Nephron (organoid): ENCODE measurements around the gene ICAM5.

Experiments
- H3K27ac Mint-ChIP-seq, 3 experiments: 2 replicates each; pipeline ENCODE4 v1.8.0; 2020; ENCODE audit warnings: mixed read lengths in 3 of 3, mild to moderate bottlenecking in 2 of 3, moderate library complexity in 1 of 3
- H3K27me3 Mint-ChIP-seq: 2 replicates; pipeline ENCODE4 v1.8.0; 2021; ENCODE audit warnings: low read depth, mild to moderate bottlenecking, moderate library complexity, mixed read lengths
- H3K36me3 Mint-ChIP-seq: 2 replicates; pipeline ENCODE4 v1.8.0; 2020; ENCODE audit warnings: low read depth, mixed read lengths
- H3K4me1 Mint-ChIP-seq: 2 replicates; pipeline ENCODE4 v1.8.0; 2020; ENCODE audit warnings: mixed read lengths
- H3K4me3 Mint-ChIP-seq, 3 experiments: 2 replicates each; pipeline ENCODE4 v1.8.0; 2020; ENCODE audit warnings: mild to moderate bottlenecking in 3 of 3, mixed read lengths in 3 of 3, moderate library complexity in 2 of 3
- H3K9me3 Mint-ChIP-seq: 2 replicates; pipeline ENCODE4 v1.8.0; 2020; ENCODE audit warnings: mixed read lengths
- CTCF ChIP-seq, 3 experiments: fragments of 200-600 bp; sonication (generic); IDR thresholded peaks; one replicate each; pipeline ENCODE4 v1.5.0; 2021; ENCODE audit warnings: antibody characterized with exemption in 3 of 3; ENCODE audit not compliant: unreplicated experiment in 3 of 3

The ICAM5 gene

GRCh38 chr19:10283301-10284064 is 6.3 kb upstream of the ICAM5 start:
- Mint-ChIP-seq H3K27ac (no peak overlapping the region), H3K4me3 (no peak overlapping the region), H3K27me3 (peaks cover 49% of the 10 kb centered on the region), H3K4me1 (peaks cover 9% of the 10 kb centered on the region), H3K36me3 (peaks cover 6% of the 10 kb centered on the region), H3K9me3 (no peaks in the 10 kb centered on the region)
- no peak for TF ChIP-seq CTCF (IDR thresholded peaks at IDR 0.05; ENCODE audit: unreplicated experiment in 3 of 3)

- Mint-ChIP-seq H3K36me3 (peaks cover 6% of the 10 kb centered on the region), H3K27ac (no peak overlapping the region), H3K4me3 (no peak overlapping the region), H3K9me3 (no peaks in the 10 kb centered on the region), H3K4me1 (peaks cover 14% of the 10 kb centered on the region), H3K27me3 (peaks cover 53% of the 10 kb centered on the region)
- no peak for TF ChIP-seq CTCF (IDR thresholded peaks at IDR 0.05; ENCODE audit: unreplicated experiment in 3 of 3)
These were observed 5.4 kb upstream of the ICAM5 start for GRCh38 chr19:10284065-10284959.

- Mint-ChIP-seq H3K4me3 (no peak overlapping the region), H3K36me3 (peaks cover 6% of the 10 kb centered on the region), H3K27me3 (peaks cover 59% of the 10 kb centered on the region), H3K9me3 (no peaks in the 10 kb centered on the region), H3K4me1 (peaks cover 14% of the 10 kb centered on the region), H3K27ac (peak overlapping the region in 1 of 3 experiments; percentile 97)
- TF ChIP-seq CTCF (IDR thresholded peaks at IDR 0.05; ENCODE audit: unreplicated experiment in 3 of 3) = no peak
These were observed 4.8 kb upstream of the ICAM5 start for GRCh38 chr19:10284960-10285278.

GRCh38 chr19:10285393-10285792 is 4.4 kb upstream of the ICAM5 start:
- peaks cover 16% of the 10 kb centered on the region for H3K4me1 Mint-ChIP-seq
- no peak for TF ChIP-seq CTCF (IDR thresholded peaks at IDR 0.05; ENCODE audit: unreplicated experiment in 3 of 3)
- no peak overlapping the region for H3K4me3 Mint-ChIP-seq
- H3K9me3 Mint-ChIP-seq = no peaks in the 10 kb centered on the region
- peaks cover 6% of the 10 kb centered on the region for H3K36me3 Mint-ChIP-seq
- peaks cover 64% of the 10 kb centered on the region for H3K27me3 Mint-ChIP-seq
- H3K27ac Mint-ChIP-seq = peak overlapping the region in 2 of 3 experiments; percentile 93 to 97

GRCh38 chr19:10286803-10287737 is 2.7 kb upstream of the ICAM5 start, which contains the start of gene ICAM4:
Gene ICAM4, plus strand, starts transcription at chr19:10286955. Its CDS starts 58 bp downstream, at chr19:10287013.
- Mint-ChIP-seq H3K36me3 (peaks cover 6% of the 10 kb centered on the region), H3K27ac (peak within 1 kb of the TSS; percentile 91 to 97 (median 93)), H3K9me3 (no peaks in the 10 kb centered on the region), H3K27me3 (peaks cover 81% of the 10 kb centered on the region), H3K4me1 (peaks cover 25% of the 10 kb centered on the region), H3K4me3 (peak within 1 kb of the TSS; percentile 29 to 50 (median 32))
- TF ChIP-seq CTCF (IDR thresholded peaks at IDR 0.05; ENCODE audit: unreplicated experiment in 3 of 3) = no peak
